ENCODE measurements around the gene NF2. TPM values are rescaled to one million over a fixed set of nuclear protein-coding genes. Genes with fewer than 3 reads are reported as not detected.

The NF2 gene
- total RNA-seq, 1 experiment from 2014 or later, result 50.9 TPM

- Mint-ChIP-seq H3K27me3 (ENCODE audit: low read depth) (peaks cover 49% of the 10 kb centered on the region), H3K4me1 (peaks cover 9 to 11% of the 10 kb centered on the region in 2 experiments; a peak in 3 of 4 replicates), H3K4me3 (no peak overlapping the region), H3K36me3 (ENCODE audit: insufficient read depth in 1 of 3, low read depth in 3 of 3) (no peaks in the 10 kb centered on the region; a peak in 1 of 7 replicates), H3K27ac (no peak overlapping the region; a peak in 1 of 7 replicates), H3K9me3 (no peaks in the 10 kb centered on the region; a peak in 1 of 5 replicates)
- Histone ChIP-seq H3K14ac (ENCODE audit: insufficient read depth, low read length) (no peak overlapping the region), H3K56ac (ENCODE audit: insufficient read length, low read depth, low read length) (no peak overlapping the region), H3K4me2 (ENCODE audit: insufficient read depth, insufficient read length, low read length) (no peak overlapping the region), H3K79me1 (ENCODE audit: insufficient read depth, low read depth, low read length, poor library complexity, severe bottlenecking) (no peaks in the 10 kb centered on the region), H3K27ac (ENCODE audit: insufficient read length, low read depth, low read length) (no peak overlapping the region), H3K18ac (ENCODE audit: insufficient read length, low read depth, low read length) (no peak overlapping the region), H3T11ph (ENCODE audit: low read length) (no peak overlapping the region), H3K27me3 (ENCODE audit: insufficient read depth, low read length) (peaks cover 1% of the 10 kb centered on the region; the same call in 1 of the 2 replicates), H3K9ac (ENCODE audit: extremely low read depth, insufficient read length, low read length) (no peak overlapping the region), H2BK120ac (ENCODE audit: low read depth, low read length, poor library complexity, severe bottlenecking) (no peak overlapping the region), H2BK5ac (ENCODE audit: insufficient read length, low read length) (no peak overlapping the region), H2AK5ac (ENCODE audit: insufficient read length, low read length) (no peak overlapping the region), H4K8ac (replicated peaks; ENCODE audit: insufficient read length, low read depth, low read length) (no peak overlapping the region), H3K4me1 (ENCODE audit: insufficient read depth, low read length) (no peaks in the 10 kb centered on the region), H3K23ac (ENCODE audit: insufficient read length, low read depth, low read length) (no peak overlapping the region), H4K20me1 (ENCODE audit: control insufficient read depth, insufficient read depth, insufficient read length) (peaks cover 2% of the 10 kb centered on the region), H3K79me2 (ENCODE audit: insufficient read depth, low read length) (no peaks in the 10 kb centered on the region), H2BK20ac (ENCODE audit: low read depth, low read length, poor library complexity, severe bottlenecking) (no peak overlapping the region), H3K4ac (ENCODE audit: low read depth, low read length) (no peak overlapping the region), H2AFZ (ENCODE audit: low read length) (no peak overlapping the region), H2BK12ac (ENCODE audit: insufficient read length, low read depth, low read length) (no peak overlapping the region), H4K5ac (ENCODE audit: insufficient read length, low read depth, low read length) (no peak overlapping the region), H2BK15ac (ENCODE audit: low read depth, low read length) (no peak overlapping the region), H3K9me3 (ENCODE audit: control insufficient read depth, low read depth, low read length) (no peaks in the 10 kb centered on the region), H3K23me2 (ENCODE audit: insufficient read length, low read depth, low read length, poor library complexity, severe bottlenecking) (no peaks in the 10 kb centered on the region), H4K91ac (ENCODE audit: insufficient read length, low read depth, low read length) (no peak overlapping the region)
- WGBS (ENCODE audit: extremely low coverage, insufficient read length, low lambda C conversion rate), result no CpG with 5 or more reads among the region's 15 CpGs
- no peak for DNase-seq
- TF ChIP-seq, protein P1, sequence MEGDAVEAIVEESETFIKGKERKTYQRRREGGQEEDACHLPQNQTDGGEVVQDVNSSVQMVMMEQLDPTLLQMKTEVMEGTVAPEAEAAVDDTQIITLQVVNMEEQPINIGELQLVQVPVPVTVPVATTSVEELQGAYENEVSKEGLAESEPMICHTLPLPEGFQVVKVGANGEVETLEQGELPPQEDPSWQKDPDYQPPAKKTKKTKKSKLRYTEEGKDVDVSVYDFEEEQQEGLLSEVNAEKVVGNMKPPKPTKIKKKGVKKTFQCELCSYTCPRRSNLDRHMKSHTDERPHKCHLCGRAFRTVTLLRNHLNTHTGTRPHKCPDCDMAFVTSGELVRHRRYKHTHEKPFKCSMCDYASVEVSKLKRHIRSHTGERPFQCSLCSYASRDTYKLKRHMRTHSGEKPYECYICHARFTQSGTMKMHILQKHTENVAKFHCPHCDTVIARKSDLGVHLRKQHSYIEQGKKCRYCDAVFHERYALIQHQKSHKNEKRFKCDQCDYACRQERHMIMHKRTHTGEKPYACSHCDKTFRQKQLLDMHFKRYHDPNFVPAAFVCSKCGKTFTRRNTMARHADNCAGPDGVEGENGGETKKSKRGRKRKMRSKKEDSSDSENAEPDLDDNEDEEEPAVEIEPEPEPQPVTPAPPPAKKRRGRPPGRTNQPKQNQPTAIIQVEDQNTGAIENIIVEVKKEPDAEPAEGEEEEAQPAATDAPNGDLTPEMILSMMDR (conservative IDR thresholded peaks at IDR 0.05), result no peak
Measured at GRCh38 chr22:29726512-29727130, 123.2 kb downstream of the NF2 start.

Data from H9 (cell line).